ENCODE data around the gene SFXN2.
"Not testable (repeated sequence)": the region's sequence is repeated elsewhere in the genome, so short reads cannot be mapped to it uniquely, and the experiment has no call there.

SFXN2 gene

DNA sequence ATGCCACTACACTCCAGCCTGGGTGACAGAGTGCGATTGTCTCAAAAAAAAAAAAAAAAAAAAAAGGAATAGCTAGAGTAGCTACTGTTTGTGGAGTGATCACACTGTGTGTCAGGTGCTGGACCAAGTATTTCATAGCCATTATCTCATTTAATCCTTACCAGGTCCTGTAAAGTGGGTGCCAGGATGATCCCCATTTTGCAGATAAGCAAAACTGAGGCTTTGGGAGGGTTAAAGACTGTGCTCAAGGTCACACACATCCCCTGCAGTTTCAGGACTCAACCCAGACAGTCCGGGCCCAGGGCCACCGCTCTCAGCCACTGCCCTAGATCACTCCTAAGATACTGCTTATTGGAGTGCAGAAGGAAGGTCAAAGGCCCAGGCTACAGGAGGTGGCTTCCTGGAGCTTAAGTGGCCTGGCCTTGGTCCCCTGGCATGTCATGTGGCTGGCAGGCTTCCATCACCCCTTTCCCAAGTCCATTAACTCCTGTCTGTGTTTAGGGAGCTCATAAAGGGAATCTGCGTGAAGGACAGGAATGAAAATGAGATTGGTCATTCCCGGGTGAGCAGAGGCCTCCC is 16.9 kb downstream of the SFXN2 start:
- DNase-seq (ENCODE audit: low read depth, low spot score) = no peak
- TF ChIP-seq, protein P1, sequence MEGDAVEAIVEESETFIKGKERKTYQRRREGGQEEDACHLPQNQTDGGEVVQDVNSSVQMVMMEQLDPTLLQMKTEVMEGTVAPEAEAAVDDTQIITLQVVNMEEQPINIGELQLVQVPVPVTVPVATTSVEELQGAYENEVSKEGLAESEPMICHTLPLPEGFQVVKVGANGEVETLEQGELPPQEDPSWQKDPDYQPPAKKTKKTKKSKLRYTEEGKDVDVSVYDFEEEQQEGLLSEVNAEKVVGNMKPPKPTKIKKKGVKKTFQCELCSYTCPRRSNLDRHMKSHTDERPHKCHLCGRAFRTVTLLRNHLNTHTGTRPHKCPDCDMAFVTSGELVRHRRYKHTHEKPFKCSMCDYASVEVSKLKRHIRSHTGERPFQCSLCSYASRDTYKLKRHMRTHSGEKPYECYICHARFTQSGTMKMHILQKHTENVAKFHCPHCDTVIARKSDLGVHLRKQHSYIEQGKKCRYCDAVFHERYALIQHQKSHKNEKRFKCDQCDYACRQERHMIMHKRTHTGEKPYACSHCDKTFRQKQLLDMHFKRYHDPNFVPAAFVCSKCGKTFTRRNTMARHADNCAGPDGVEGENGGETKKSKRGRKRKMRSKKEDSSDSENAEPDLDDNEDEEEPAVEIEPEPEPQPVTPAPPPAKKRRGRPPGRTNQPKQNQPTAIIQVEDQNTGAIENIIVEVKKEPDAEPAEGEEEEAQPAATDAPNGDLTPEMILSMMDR (IDR thresholded peaks at IDR 0.05; ENCODE audit: low read depth, low read length) = no peak
- in situ Hi-C loops (cut with HindIII; ENCODE audit: low sequenced_read_pairs) = no loop called here
- H3K4me3 ChIP-seq (ENCODE audit: low read depth, low read length) = no peak overlapping the region

DNA sequence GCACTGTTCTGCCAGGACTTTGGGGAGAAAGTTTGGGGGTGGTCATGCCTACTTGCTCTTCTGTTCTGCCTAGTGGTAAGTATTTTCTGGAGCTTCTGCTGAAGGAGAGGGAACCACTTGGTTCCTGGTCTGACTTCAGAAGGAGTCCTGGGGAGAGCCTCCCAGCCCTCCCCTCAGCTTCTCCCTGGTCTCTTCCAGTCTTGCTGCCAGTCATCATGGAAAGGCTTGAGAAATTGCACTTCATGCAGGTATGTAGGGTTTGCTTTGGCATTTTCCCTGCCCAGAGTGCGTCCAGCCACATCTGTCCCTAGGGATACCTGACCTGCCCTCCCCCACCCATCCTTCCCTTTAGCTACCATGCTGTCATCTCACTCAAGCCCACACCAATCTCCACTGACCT is 18.2 kb downstream of the SFXN2 start:
- TF ChIP-seq, protein P1 (IDR thresholded peaks at IDR 0.05; ENCODE audit: low read depth, low read length) = no peak
- in situ Hi-C loops (cut with HindIII; ENCODE audit: low sequenced_read_pairs) = no loop called here
- no peak overlapping the region for H3K4me3 ChIP-seq (ENCODE audit: low read depth, low read length)
- no peak for DNase-seq (ENCODE audit: low read depth, low spot score)

DNA sequence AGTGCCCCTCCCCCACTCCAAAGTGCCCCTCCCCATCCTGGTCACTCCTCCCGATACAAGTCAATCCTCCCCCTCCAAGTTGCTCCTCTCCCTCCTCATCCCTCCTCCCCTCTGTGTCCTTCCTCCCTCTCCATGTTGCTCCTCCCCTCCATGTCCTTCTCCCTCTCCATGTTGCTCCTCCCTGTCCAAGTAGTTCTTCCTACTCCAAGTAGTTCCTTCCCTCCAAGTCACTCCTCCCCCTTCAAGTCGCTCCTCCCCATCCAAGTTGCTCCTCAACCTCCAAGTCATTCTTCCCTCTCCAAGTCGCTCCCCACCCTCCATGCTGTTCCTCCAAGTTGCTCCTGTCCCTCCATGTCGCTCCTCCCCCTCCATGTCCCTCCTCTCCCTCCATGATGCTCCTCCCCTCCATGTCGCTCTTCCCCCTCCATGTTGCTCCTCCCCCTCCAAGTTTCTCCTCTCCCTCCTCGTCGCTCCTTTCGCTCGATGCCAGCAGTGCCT is 20.7 kb downstream of the SFXN2 start:
- in situ Hi-C loops (cut with HindIII; ENCODE audit: low sequenced_read_pairs) = no loop called here
- TF ChIP-seq, protein P1 (IDR thresholded peaks at IDR 0.05; ENCODE audit: low read depth, low read length) = no peak

DNA sequence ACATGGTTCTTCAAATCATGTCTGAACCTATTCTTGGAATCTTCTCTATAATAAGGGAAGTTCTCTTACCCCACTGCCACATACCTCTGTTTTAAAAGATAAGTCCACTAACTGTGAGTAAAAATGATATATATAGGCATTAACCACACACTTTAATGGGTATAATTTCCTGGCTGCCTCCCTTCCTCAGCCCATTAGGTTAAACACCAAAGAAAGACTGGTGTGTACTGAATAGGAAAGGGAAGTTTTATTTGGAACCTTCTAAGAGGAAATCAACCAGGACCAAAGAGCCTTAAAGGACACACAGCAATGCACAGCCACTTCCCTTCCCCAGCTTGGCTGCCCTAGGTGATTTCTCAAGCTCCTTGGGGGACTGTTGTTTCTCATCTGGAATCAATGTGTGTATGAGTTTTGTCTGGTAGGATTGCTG is 24.3 kb downstream of the SFXN2 start:
- no peak for DNase-seq (ENCODE audit: low read depth, low spot score)
- in situ Hi-C loops (cut with HindIII; ENCODE audit: low sequenced_read_pairs) = no loop called here
- H3K4me3 ChIP-seq (ENCODE audit: low read depth, low read length) = no peak overlapping the region
- TF ChIP-seq, protein P1 (IDR thresholded peaks at IDR 0.05; ENCODE audit: low read depth, low read length) = no peak

More for the DNA sequence above, 20.7 kb downstream of the SFXN2 start:
- no peak overlapping the region for H3K4me3 ChIP-seq (ENCODE audit: low read depth, low read length)
- no peak for DNase-seq (ENCODE audit: low read depth, low spot score)

DNA sequence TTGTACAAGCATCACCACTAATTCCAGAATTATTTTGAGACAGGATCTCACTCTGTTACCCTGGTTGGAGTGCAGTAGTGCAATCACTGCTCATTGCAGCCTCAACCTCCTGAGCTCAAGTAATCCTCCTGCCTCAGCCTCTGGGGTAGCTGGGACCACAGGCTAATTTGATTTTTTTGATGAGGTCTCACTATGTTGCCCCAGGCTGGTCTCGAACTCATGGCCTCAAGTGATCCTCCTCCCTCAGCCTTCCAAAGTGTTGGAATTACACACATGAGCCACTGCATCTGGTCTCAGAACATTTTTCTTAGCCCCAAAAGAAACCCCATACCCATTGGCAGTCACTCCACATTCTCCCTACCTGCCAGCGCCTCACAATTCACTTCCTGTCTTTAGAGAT is 25.8 kb downstream of the SFXN2 start:
- in situ Hi-C loops (cut with HindIII; ENCODE audit: low sequenced_read_pairs) = no loop called here
- TF ChIP-seq, protein P1 (IDR thresholded peaks at IDR 0.05; ENCODE audit: low read depth, low read length) = no peak

DNA sequence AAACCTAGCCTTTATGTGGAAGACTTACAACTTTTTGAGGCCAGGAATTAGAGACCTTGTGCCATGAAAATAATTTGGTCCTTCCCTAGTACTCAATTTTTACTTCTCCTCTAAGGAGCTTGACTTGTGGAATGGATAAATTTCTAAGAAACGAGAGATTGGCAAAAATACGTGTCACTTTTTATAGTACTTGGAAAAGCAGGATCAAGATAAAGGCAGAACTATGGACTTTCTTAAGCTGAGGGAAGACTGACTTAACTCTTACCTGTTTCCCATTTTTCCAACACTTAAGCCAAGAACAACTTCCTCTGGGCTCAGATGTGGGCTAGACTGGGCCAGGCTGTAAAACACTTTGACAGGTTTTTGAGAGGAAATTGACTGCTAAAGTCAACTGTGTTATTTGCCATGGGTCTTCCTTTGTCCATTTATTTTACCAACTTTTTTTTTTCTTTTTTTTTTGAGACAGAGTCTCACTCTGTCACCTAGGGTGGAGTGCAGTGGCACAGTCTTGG is 27.3 kb downstream of the SFXN2 start:
- no peak for DNase-seq (ENCODE audit: low read depth, low spot score)
- H3K4me3 ChIP-seq (ENCODE audit: low read depth, low read length) = no peak overlapping the region
- in situ Hi-C loops (cut with HindIII; ENCODE audit: low sequenced_read_pairs) = no loop called here
- TF ChIP-seq, protein P1 (IDR thresholded peaks at IDR 0.05; ENCODE audit: low read depth, low read length) = no peak

More for the DNA sequence above, 25.8 kb downstream of the SFXN2 start:
- H3K4me3 ChIP-seq (ENCODE audit: low read depth, low read length) = no peak overlapping the region
- DNase-seq (ENCODE audit: low read depth, low spot score) = no peak

DNA sequence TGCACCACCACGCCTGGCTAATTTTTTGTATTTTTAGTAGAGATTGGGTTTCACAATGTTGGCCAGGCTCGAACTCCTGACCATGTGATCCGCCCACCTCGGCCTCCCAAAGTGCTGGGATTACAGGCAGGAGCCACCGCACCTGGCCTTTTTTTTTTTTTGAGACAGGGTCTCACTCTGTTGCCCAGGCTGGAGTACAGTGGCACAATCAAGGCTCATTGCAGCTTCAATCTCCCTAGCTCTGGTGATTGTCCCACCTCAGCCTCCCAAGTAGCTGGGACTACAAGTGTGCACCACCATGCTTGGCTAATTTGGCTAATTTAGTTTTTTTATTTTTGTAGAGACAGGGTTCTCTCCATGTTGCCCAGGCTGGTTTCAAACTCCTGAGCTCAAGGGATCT is 27.9 kb downstream of the SFXN2 start:
- H3K4me3 ChIP-seq (ENCODE audit: low read depth, low read length); in situ Hi-C loops (cut with HindIII; ENCODE audit: low sequenced_read_pairs); DNase-seq (ENCODE audit: low read depth, low spot score): not testable (repeated sequence)
